Measurements from ENCODE around the gene SORCS2.

GRCh38 chr4:7705593-7705992, 513.3 kb downstream of the SORCS2 start:
- no peak for TF ChIP-seq CTCF (IDR thresholded peaks at IDR 0.05; ENCODE audit: low read depth, low read length)
- no peak for TF ChIP-seq EZH2phosphoT487 (IDR thresholded peaks at IDR 0.05; ENCODE audit: low read depth)
